ENCODE data around the gene SLC12A7. TPM values are rescaled to one million over a fixed set of nuclear protein-coding genes. Genes with fewer than 3 reads are reported as not detected.

The SLC12A7 gene
- total and polyA plus RNA-seq, 2 of the 13 experiments (the other 11 are each of a cell fraction or from before 2014, with no cell fraction given) = 14.0 to 18.5 TPM

GRCh38 chr5:1016476-1016875, 95.4 kb downstream of the SLC12A7 start:
- H3K4me3 ChIP-seq (replicated peaks in 1 of 3; ENCODE audit: insufficient read depth in 1 of 3, low read depth in 2 of 3, low read length in 3 of 3) = no peak overlapping the region
- in situ Hi-C loops (cut with HindIII; ENCODE audit: extremely low pct_ligation_motif_present, low pct_unique_long_range_greater_than_20kb) = no loop called here
- peaks cover 2 to 4% of the 10 kb centered on the region in 2 experiments; a peak in 2 of 5 replicates for H3K27me3 ChIP-seq (ENCODE audit: control insufficient read depth in 1 of 2, insufficient read depth in 2 of 2, low read length in 2 of 2)
- no peak for DNase-seq (ENCODE audit: low spot score)
- 61% methylated on average over 13 of the region's 16 CpGs for WGBS (ENCODE audit: low lambda C conversion rate)
- BruUV-seq (replicated peaks) = no TSS peak
- no peak overlapping the region for H3K27ac ChIP-seq (ENCODE audit: extremely low read length, insufficient read depth, low read length)
- H3K9ac ChIP-seq (ENCODE audit: insufficient read depth, low read depth, low read length) = no peak overlapping the region
- no peaks in the 10 kb centered on the region for H4K20me1 ChIP-seq (ENCODE audit: insufficient read depth, low read length)
- FAIRE-seq = no peak
- TF ChIP-seq ZNF362 (CRISPR knock-in tag; IDR thresholded peaks at IDR 0.05; ENCODE audit: borderline replicate concordance) (no peak), ZNF740 (CRISPR knock-in tag; IDR thresholded peaks at IDR 0.05) (no peak), ZNF503 (CRISPR knock-in tag; IDR thresholded peaks at IDR 0.05) (no peak), RBFOX2 (IDR thresholded peaks at IDR 0.05; ENCODE audit: low read depth, low read length) (no peak), ZNF577 (CRISPR knock-in tag; IDR thresholded peaks at IDR 0.05; ENCODE audit: borderline replicate concordance, low read depth) (no peak), ZNF713 (CRISPR knock-in tag; IDR thresholded peaks at IDR 0.05) (no peak), ZNF704 (CRISPR knock-in tag; IDR thresholded peaks at IDR 0.05; ENCODE audit: borderline replicate concordance) (no peak), TARDBP (CRISPR knock-in tag; IDR thresholded peaks at IDR 0.05) (no peak), ZNF652 (CRISPR knock-in tag; IDR thresholded peaks at IDR 0.05; ENCODE audit: borderline replicate concordance, low read depth) (no peak), HOXA9 (CRISPR knock-in tag; IDR thresholded peaks at IDR 0.05; ENCODE audit: borderline replicate concordance) (no peak), ZNF7 (CRISPR knock-in tag; IDR thresholded peaks at IDR 0.05) (no peak), ZNF775 (CRISPR knock-in tag; IDR thresholded peaks at IDR 0.05; ENCODE audit: borderline replicate concordance) (no peak), KLF16 (CRISPR knock-in tag; IDR thresholded peaks at IDR 0.05) (no peak), ZNF709 (CRISPR knock-in tag; IDR thresholded peaks at IDR 0.05) (no peak), BATF2 (CRISPR knock-in tag; IDR thresholded peaks at IDR 0.05) (no peak), NCOR1 (IDR thresholded peaks at IDR 0.05; ENCODE audit: borderline replicate concordance, low read length) (no peak), SNAPC2 (CRISPR knock-in tag; IDR thresholded peaks at IDR 0.05) (no peak)
- TF ChIP-seq, protein P1, sequence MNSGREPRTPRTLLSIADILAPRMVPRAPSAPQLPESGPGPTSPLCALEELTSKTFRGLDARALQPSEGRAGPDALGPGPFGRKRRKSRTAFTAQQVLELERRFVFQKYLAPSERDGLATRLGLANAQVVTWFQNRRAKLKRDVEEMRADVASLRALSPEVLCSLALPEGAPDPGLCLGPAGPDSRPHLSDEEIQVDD (CRISPR knock-in tag; IDR thresholded peaks at IDR 0.05; ENCODE audit: borderline replicate concordance) = no peak
- TF ChIP-seq, protein P2, sequence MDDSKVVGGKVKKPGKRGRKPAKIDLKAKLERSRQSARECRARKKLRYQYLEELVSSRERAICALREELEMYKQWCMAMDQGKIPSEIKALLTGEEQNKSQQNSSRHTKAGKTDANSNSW (CRISPR knock-in tag; IDR thresholded peaks at IDR 0.05; ENCODE audit: borderline replicate concordance) = no peak
- no peak for ATAC-seq
- H2AFZ ChIP-seq (ENCODE audit: low read length) = no peak overlapping the region
- intact Hi-C loops (cut with micrococcal nuclease; ENCODE audit: unreplicated experiment) = no loop called here
- no peaks in the 10 kb centered on the region for H3K79me2 ChIP-seq (ENCODE audit: insufficient read depth, low read length)
- H3K36me3 ChIP-seq (replicated peaks in 1 of 2; ENCODE audit: control insufficient read depth in 1 of 2, insufficient read depth in 2 of 2, low read length in 2 of 2) = no peaks in the 10 kb centered on the region
- H3K4me1 ChIP-seq (ENCODE audit: insufficient read depth, low read length) = no peaks in the 10 kb centered on the region
- H3K9me3 ChIP-seq (ENCODE audit: low read length) = no peaks in the 10 kb centered on the region
- H3K4me2 ChIP-seq (ENCODE audit: low read depth, low read length) = no peak overlapping the region
- POLR2A ChIA-PET = no interaction called here
- CTCF ChIA-PET (ENCODE audit: low intra/inter-chr PET ratio, low total read pairs) = no interaction called here
